ENCODE measurements around the gene SEMA6A. TPM values are rescaled to one million over a fixed set of nuclear protein-coding genes. Genes with fewer than 3 reads are reported as not detected.

SEMA6A gene
- total RNA-seq, 1 experiment from 2014 or later: 53.3 TPM

GRCh38 chr5:116543501-116543900, 31.1 kb downstream of the SEMA6A start:
- Mint-ChIP-seq H3K27me3 (ENCODE audit: unreplicated experiment) (no peaks in the 10 kb centered on the region), H3K9me3 (ENCODE audit: low read depth, unreplicated experiment) (no peaks in the 10 kb centered on the region), H3K4me3 (ENCODE audit: low read depth, unreplicated experiment) (no peak overlapping the region), H3K36me3 (ENCODE audit: insufficient read depth, unreplicated experiment) (peaks cover 10% of the 10 kb centered on the region), H3K4me1 (ENCODE audit: low read depth, unreplicated experiment) (peaks cover 47% of the 10 kb centered on the region), H3K27ac (ENCODE audit: unreplicated experiment) (peak overlapping the region; percentile 2)
- TF ChIP-seq, protein P1, sequence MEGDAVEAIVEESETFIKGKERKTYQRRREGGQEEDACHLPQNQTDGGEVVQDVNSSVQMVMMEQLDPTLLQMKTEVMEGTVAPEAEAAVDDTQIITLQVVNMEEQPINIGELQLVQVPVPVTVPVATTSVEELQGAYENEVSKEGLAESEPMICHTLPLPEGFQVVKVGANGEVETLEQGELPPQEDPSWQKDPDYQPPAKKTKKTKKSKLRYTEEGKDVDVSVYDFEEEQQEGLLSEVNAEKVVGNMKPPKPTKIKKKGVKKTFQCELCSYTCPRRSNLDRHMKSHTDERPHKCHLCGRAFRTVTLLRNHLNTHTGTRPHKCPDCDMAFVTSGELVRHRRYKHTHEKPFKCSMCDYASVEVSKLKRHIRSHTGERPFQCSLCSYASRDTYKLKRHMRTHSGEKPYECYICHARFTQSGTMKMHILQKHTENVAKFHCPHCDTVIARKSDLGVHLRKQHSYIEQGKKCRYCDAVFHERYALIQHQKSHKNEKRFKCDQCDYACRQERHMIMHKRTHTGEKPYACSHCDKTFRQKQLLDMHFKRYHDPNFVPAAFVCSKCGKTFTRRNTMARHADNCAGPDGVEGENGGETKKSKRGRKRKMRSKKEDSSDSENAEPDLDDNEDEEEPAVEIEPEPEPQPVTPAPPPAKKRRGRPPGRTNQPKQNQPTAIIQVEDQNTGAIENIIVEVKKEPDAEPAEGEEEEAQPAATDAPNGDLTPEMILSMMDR (IDR thresholded peaks at IDR 0.05; ENCODE audit: unreplicated experiment): no peak
- BruUV-seq (replicated peaks): no TSS peak
- intact Hi-C loops (cut with micrococcal nuclease; ENCODE audit: unreplicated experiment): no loop called here
- DNase-seq: no peak
- CTCF ChIA-PET: interaction anchor here (1.0 kb wide), 1 partner anchor 15 kb away, joined by 3 read pairs; no protein-coding TSS in a partner anchor

DNA sequence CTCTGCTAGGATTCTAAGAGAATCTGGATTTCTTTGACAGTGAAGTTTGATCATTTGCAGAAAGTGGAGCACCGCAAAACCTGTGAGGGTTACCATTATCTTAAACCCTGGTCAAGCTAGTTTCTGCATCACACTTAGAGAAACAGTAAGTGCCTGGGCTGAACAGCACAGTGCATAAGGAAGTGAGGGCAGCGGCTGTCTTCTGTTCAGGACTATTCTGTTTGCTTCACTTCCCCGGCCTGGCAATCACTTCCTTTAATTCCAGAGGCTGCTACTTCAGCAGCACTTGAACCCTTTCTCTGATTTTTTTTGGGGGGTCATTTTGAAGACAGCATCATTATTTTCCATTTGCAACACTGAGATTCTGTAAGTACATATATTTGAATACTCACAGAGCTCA, 32.0 kb downstream of the SEMA6A start:
- TF ChIP-seq, protein P1 (IDR thresholded peaks at IDR 0.05; ENCODE audit: unreplicated experiment): no peak
- Mint-ChIP-seq H3K4me3 (ENCODE audit: low read depth, unreplicated experiment) (no peak overlapping the region), H3K9me3 (ENCODE audit: low read depth, unreplicated experiment) (no peaks in the 10 kb centered on the region), H3K27me3 (ENCODE audit: unreplicated experiment) (no peaks in the 10 kb centered on the region), H3K4me1 (ENCODE audit: low read depth, unreplicated experiment) (peaks cover 47% of the 10 kb centered on the region), H3K27ac (ENCODE audit: unreplicated experiment) (no peak overlapping the region), H3K36me3 (ENCODE audit: insufficient read depth, unreplicated experiment) (peaks cover 10% of the 10 kb centered on the region)
- BruUV-seq (replicated peaks): no TSS peak
- CTCF ChIA-PET: interaction anchor here (1.0 kb wide), 1 partner anchor 14 kb away, joined by 3 read pairs; no protein-coding TSS in a partner anchor
- intact Hi-C loops (cut with micrococcal nuclease; ENCODE audit: unreplicated experiment): no loop called here
- no peak for DNase-seq

DNA sequence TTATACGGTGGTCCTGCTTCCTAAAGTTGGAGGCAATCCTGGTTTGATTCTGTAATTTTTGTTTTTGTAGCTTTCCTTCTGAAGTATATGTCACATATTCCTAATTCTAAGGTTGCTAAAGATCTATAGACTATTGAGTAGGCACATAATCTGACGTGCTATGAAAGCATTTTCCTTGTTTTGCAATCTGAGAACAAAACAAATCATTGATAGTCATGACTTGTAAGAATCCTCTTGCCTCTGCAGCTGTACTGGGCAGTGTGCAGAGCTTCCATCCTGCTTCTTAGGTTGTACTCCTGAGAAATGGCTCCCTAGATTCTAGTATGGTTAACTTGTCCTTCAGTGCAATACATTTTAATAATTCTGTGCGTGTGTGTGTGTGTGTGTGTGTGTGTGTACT, 35.4 kb downstream of the SEMA6A start:
- TF ChIP-seq, protein P1 (IDR thresholded peaks at IDR 0.05; ENCODE audit: unreplicated experiment): no peak
- H3K36me3 Mint-ChIP-seq (ENCODE audit: insufficient read depth, unreplicated experiment): no peaks in the 10 kb centered on the region
- no peaks in the 10 kb centered on the region for H3K27me3 Mint-ChIP-seq (ENCODE audit: unreplicated experiment)
- H3K9me3 Mint-ChIP-seq (ENCODE audit: low read depth, unreplicated experiment): no peaks in the 10 kb centered on the region
- H3K4me3 Mint-ChIP-seq (ENCODE audit: low read depth, unreplicated experiment): no peak overlapping the region
- DNase-seq: no peak
- H3K4me1 Mint-ChIP-seq (ENCODE audit: low read depth, unreplicated experiment): peaks cover 48% of the 10 kb centered on the region
- CTCF ChIA-PET: no interaction called here
- BruUV-seq (replicated peaks): no TSS peak
- intact Hi-C loops (cut with micrococcal nuclease; ENCODE audit: unreplicated experiment): loop anchor here (10.0 kb wide), 1 partner anchor 264 kb away; no protein-coding TSS in a partner anchor
- no peak overlapping the region for H3K27ac Mint-ChIP-seq (ENCODE audit: unreplicated experiment)

DNA sequence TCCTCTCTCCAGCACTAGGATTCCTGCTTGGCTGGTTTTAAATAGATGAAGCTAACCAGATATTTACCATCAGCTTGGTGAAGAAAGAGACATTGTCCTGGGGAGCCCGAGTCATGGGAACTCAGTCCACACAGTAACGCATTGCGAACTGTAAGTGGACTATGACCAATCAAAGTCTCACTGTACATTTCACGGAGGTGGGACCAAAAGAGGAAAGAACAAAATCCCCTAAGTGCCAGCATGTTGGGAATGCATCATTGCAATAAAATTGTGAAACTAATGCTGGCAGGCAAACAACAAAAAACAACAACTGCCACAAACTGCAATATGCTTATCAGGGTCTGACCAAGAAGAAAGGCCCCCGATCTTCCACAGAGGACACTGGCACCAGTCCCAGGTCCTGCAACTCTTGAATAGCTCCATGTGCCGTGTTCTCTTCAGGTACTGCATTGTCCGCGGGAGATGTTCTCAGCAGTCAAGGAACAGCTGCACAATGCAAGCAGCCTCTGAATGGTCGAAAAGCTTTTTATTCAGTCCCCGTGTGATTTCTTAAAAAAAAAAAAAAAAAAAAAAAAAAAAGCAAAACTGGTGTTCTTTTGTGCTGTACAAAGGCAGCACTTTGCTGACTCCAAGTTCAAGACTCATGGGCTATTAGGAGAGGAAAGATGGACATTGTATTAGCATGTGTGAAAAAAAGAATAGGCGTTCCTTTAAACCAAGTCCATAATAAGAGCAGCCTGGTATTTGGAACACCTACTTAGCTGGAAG, 38.1 kb downstream of the SEMA6A start:
- CTCF ChIA-PET: interaction anchor here (0.6 to 1.6 kb wide), 7 partner anchors 9 to 915 kb away, joined by 3 to 11 read pairs (median 6); no protein-coding TSS in a partner anchor
- Mint-ChIP-seq H3K27ac (ENCODE audit: unreplicated experiment) (peak overlapping the region; percentile 53), H3K27me3 (ENCODE audit: unreplicated experiment) (no peaks in the 10 kb centered on the region)

More for the DNA sequence above, 38.1 kb downstream of the SEMA6A start:
- H3K36me3 Mint-ChIP-seq (ENCODE audit: insufficient read depth, unreplicated experiment): no peaks in the 10 kb centered on the region
- TF ChIP-seq, protein P1 (IDR thresholded peaks at IDR 0.05; ENCODE audit: unreplicated experiment): no peak
- peak; percentile 62 for DNase-seq
- intact Hi-C loops (cut with micrococcal nuclease; ENCODE audit: unreplicated experiment): loop anchor here (10.0 kb wide), 1 partner anchor 262 kb away; no protein-coding TSS in a partner anchor
- no TSS peak for BruUV-seq (replicated peaks)
- peaks cover 25% of the 10 kb centered on the region for H3K4me1 Mint-ChIP-seq (ENCODE audit: low read depth, unreplicated experiment)
- H3K9me3 Mint-ChIP-seq (ENCODE audit: low read depth, unreplicated experiment): no peaks in the 10 kb centered on the region
- peak overlapping the region; percentile 57 for H3K4me3 Mint-ChIP-seq (ENCODE audit: low read depth, unreplicated experiment)
